ENCODE results near the gene LACTBL1.

Gene LACTBL1

GRCh38 chr1:22944346-22945055 lies 28.2 kb downstream of the LACTBL1 start:
- DNase-seq (ENCODE audit: low read depth): no peak

DNA sequence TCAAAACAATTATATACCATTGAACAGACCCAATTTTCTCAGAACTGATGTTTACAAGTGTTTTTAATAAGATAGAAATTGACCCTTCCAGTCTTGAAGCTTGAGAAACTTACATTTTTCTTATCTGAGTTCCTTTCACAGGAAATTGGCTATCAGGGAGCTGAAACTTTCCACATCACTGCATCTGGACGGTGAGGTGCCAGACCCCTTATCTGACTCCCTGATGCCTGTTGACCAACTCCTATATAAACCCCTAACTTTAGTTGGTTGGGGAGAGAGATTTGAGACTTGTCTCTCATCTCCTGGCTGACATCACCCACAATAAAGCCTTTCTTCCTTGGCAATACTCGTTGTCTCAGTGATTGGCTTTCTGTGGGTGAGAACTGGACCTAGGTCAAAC lies 31.4 kb downstream of the LACTBL1 start:
- DNase-seq (ENCODE audit: low read depth): no peak

DNA sequence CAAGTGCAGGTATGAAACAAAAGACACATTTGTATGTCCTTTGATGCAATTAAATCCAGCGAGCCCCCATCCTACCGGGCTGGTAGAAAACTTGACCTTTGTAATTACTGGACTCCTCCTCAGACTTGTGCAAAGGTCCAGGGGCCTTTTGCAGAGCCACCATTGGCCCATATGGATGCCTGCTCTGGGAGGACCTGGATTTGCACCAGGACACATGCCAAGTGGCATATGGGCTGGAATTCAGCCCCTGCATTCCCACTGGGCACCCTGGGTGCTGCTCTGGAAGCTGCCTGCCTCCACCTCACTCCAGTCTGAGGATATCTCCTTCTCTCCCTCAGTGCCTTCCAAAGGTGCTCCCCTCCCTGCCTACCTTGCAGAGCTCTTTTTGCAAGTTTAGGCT lies 36.0 kb downstream of the LACTBL1 start:
- no peak for DNase-seq (ENCODE audit: low read depth)

DNA sequence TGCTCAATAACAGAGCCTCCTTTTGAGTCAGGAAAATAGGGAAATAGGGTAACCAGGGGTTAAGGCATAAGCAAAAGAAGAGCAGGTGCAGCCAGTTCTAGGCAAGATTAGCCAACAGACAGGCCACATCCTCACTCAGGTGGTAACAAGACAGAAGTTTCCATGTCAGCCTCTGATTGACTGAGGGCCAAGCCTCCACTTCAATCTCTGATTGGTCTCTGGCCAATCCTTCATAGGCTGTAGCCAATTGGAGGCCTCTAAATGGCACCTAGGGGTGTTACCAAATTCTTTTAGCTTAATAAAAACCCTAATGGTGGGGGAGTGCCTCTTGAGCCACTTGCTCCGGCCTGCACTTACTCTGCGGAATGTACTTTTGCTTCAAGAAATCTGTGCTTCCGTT lies 37.2 kb downstream of the LACTBL1 start:
- DNase-seq (ENCODE audit: low read depth): no peak

GRCh38 chr1:22932803-22933470 lies 39.7 kb downstream of the LACTBL1 start:
- DNase-seq (ENCODE audit: low read depth): no peak

- DNase-seq (ENCODE audit: low read depth): no peak
Observed at GRCh38 chr1:22930240-22930912, 42.3 kb downstream of the LACTBL1 start.

GRCh38 chr1:22925111-22925510 lies 47.6 kb downstream of the LACTBL1 start:
- DNase-seq (ENCODE audit: low read depth): no peak

GRCh38 chr1:22922640-22923039 lies 50.0 kb downstream of the LACTBL1 start:
- no peak for DNase-seq (ENCODE audit: low read depth)

DNA sequence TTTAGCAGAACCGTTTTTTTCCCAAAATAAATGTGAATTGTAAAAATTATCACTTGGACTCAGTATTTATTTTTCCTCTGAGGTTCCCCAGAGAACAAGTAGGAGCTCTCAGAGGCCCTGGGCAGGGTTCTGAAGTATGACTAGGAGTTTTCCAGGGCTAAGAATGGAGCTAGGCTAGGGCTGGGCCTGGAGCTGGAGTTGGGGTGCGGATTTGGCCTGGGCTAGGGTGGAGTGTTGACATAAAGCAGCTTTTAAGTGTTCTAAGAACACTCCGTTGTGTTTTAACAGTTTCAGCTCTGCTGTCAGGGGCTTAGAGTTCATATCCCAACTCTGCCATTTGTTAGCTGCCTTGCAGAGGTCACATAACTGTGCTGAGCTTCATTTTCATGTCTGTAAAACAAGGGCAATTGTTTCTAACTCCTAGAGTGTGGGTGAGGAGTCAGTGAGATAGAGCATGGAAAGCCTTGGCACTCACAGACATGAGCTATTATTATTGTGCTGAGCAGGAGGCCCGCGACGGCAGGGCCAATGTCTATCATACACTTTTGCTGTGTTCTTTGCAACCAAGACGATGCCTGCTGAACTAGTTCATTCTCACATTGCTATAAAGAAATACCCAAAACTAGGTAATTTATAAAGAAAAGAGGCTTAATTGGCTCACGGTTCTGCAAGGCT lies 51.1 kb downstream of the LACTBL1 start:
- DNase-seq (ENCODE audit: low read depth): no peak

DNA sequence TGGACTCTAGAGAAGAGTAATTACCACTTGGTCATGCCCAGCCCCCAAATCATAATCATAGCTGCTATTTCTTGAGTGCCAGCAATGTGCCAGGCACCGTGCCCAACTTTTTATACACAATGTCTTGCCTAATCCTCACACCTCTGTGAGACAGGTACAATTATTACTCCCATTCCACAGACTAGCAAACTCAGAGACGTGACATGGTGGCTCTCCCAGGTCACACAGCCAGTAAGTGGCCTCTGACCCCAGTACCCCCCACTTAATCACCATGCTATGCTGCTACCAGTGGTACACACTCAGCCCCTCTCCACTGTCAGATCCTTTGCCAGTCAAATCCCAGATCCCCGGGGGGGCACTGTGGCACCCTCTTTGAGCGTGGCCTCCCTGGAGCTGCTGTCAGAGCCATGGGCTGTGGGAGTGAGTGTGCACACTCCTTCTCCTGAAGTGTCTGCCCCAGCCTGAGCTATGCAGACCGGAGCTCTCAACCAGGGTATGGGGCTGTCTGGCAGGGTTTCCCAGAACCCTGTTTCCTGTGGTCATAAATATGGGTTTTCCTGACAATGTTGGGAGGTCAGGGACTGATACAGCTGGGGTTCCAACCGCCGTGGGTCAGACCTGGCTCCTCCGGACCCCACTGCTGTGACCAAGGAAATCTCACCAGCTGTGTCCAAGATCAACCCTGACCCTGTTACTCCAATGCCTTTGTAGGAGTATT lies 51.8 kb downstream of the LACTBL1 start:
- no peak for DNase-seq (ENCODE audit: low read depth)

DNA sequence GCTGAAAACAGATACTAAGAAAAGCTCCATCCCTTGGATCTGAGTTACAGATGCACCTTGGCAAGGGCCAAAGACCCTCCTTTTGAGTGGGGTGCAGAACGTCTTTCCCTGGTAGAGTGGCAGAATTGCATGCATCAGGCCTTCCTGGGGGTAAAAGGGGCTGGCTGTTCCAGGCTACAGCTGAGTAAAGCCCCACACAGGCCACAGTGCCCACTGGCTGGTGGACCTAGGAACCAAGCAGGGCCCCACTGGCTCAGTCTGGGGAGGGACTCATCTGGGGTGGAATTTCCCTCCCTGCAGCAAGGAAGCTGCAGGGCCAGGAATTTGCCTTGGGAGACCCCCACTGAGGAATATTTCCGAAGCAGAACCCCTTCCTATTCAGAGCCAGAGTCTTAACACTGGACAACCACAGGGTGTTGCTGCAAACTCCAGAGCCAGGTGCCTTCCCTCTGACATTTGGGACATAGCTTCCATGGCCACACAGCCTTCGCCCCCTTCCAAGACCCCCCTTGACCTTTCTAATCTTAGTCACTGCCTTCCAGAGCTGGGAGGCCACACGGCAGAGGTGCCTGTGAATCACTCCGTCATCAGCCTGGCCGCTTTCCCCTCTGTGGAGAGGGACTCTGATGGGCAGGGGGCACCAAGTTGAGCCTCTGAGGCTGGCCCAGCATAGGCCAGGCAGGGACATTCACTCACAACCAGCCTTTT lies 52.5 kb downstream of the LACTBL1 start:
- no peak for DNase-seq (ENCODE audit: low read depth)

GRCh38 chr1:22919341-22920025 lies 53.2 kb downstream of the LACTBL1 start:
- DNase-seq (ENCODE audit: low read depth): no peak

GRCh38 chr1:22918644-22919043 lies 54.0 kb downstream of the LACTBL1 start:
- DNase-seq (ENCODE audit: low read depth): no peak

DNA sequence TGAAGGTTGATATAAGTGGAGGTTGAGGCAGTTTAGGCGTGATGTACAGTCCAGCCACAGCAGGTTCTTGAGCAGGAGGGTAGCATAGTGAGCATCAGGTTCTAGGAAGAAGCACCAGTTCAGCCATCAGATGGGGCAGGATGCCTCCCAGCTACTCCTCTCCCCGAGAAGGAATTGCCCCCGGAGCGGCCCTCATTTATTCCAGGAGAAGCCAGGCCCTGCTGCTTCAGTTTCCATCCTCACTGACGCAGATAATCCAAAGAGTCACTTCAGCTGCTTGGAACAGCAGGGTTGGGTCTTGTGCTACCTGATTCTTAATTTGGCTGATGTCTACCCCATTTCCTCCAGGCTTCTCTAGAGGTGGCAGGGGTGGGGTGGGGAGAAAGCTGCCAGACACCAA lies 54.7 kb downstream of the LACTBL1 start:
- DNase-seq (ENCODE audit: low read depth): no peak

DNA sequence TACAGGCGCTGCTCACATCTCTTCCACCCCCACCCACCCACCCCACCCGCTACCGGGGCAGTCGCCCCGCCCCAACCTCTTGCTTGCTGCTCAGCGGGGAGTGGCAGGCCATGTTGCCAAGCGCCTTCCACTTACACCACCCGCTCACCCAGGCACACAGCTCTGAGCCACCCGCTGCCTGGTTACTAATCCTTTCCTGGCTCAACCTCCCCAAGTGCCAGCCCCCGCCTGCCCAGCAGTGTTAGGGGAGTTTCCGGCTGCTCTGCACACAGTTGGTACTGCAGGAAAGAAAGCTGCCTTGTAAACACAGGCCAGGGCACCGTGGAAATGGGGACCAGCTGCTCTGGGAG lies 56.2 kb downstream of the LACTBL1 start:
- no peak for DNase-seq (ENCODE audit: low read depth)

DNA sequence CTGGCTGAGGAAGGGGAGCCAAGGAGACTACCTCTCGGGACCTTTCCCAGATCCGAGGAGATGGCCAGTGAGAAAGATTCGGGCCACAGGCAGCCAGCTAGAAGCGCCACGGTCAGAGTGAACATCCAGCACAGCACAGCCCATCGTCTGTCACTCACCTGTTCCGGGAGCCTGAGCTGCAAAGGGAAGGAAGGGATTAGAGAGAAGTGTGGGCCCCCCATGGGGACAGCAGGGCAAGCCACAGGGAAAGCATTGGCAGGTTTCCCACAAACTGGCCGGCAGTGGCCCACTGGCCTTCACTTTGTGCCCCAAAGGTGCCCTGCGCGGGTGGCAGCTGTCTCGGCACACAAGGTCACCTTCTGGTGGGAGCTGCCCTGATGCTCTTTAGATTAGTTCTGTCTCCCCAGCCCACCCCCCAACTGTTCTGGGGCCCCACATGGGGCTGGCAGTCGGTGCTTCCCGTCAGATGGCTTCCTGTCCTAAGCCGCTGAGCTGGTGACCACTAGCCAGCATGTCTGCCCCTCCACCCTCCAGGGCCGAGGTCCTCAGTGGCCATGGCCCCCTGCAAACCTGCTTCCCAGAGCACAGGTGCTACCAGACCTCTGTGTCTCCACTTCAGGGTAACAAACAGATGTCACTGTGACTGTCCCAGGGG lies 56.7 kb downstream of the LACTBL1 start:
- DNase-seq (ENCODE audit: low read depth): no peak

GRCh38 chr1:22915231-22915630 lies 57.4 kb downstream of the LACTBL1 start:
- DNase-seq (ENCODE audit: low read depth): no peak

DNA sequence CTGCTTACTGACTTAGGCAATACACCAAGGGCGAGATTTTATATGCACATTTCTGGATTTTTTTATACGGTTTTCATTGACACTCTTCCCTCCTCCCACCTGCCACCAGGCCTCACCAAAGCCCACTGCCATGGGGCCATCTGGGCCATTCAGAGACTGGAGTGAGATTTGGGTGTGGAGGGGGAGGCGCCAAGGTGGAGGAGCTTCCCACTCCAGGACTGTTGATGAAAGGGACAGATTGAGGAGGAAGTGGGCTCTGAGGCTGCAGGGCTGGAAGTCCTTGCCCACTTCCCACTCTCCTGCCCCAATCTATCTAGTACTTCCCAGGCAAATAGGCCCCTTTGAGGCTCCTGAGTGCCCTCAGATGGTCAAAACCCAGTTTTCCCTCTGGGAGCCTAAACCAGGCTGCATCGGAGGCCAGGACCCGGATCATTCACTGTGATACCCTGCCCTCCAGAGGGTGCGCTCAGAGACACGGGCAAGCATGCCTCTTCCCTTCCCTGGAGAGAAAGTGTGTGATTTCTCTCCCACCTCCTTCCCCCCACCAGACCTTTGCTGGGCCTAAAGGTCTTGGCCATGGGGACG lies 57.9 kb downstream of the LACTBL1 start:
- no peak for DNase-seq (ENCODE audit: low read depth)

- DNase-seq (ENCODE audit: low read depth): no peak
Observed at GRCh38 chr1:22914156-22914555, 58.5 kb downstream of the LACTBL1 start.

Data from activated T-cell treated with anti-CD3 and anti-CD28 coated beads for 1 hour (primary cell).